Measurements from ENCODE around the gene GLCCI1.

DNA sequence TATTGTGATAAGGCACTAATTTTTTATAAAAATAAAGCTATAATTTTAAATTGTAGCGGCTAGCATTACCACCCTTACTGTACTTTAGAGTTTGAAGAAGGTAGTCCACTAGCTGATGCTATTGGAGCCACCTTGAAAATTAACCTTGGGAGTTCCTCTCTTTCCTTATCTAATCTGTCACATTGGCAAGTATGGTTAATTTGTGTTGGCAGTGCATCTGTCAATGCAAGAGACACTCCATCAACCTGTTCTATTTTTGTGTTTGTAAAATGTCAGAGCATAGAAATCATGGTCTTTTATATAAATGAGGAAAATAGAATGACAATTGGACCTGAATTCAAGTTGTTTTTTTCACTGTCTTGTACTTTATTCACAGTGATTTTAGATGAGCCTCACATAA lies 20.5 kb downstream of the GLCCI1 start:
- TF ChIP-seq, protein P1, sequence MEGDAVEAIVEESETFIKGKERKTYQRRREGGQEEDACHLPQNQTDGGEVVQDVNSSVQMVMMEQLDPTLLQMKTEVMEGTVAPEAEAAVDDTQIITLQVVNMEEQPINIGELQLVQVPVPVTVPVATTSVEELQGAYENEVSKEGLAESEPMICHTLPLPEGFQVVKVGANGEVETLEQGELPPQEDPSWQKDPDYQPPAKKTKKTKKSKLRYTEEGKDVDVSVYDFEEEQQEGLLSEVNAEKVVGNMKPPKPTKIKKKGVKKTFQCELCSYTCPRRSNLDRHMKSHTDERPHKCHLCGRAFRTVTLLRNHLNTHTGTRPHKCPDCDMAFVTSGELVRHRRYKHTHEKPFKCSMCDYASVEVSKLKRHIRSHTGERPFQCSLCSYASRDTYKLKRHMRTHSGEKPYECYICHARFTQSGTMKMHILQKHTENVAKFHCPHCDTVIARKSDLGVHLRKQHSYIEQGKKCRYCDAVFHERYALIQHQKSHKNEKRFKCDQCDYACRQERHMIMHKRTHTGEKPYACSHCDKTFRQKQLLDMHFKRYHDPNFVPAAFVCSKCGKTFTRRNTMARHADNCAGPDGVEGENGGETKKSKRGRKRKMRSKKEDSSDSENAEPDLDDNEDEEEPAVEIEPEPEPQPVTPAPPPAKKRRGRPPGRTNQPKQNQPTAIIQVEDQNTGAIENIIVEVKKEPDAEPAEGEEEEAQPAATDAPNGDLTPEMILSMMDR (IDR thresholded peaks at IDR 0.05; ENCODE audit: poor library complexity, severe bottlenecking), result no peak
- no peak for TF ChIP-seq SMC3 (conservative IDR thresholded peaks at IDR 0.05; ENCODE audit: poor library complexity)
- no peak for TF ChIP-seq EZH2 (IDR thresholded peaks at IDR 0.05; ENCODE audit: borderline replicate concordance, insufficient read depth, low read length, poor library complexity, severe bottlenecking)
- no peak for TF ChIP-seq RAD21 (conservative IDR thresholded peaks at IDR 0.05)
- peak; percentile 58 for TF ChIP-seq POLR2AphosphoS5 (IDR thresholded peaks at IDR 0.05)
- TF ChIP-seq MXI1 (conservative IDR thresholded peaks at IDR 0.05; ENCODE audit: poor library complexity, severe bottlenecking), result no peak
